HL-60 (cell line): ENCODE results near the gene SLC44A3.

Experiments
- GABPA ChIP-seq: IDR thresholded peaks from 2 replicates; pipeline ENCODE4 v1.6.1; 2012; ENCODE audit warnings: low read depth
- POLR2AphosphoS5 ChIP-seq: IDR thresholded peaks from 2 replicates; pipeline ENCODE4 v1.6.1; 2012; ENCODE audit warnings: low read depth
- SPI1 ChIP-seq: IDR thresholded peaks from 2 replicates; pipeline ENCODE4 v1.6.1; 2012; ENCODE audit warnings: low read depth, mild to moderate bottlenecking, borderline replicate concordance
- TF ChIP-seq, protein P1 (sequence below): IDR thresholded peaks from 2 replicates; pipeline ENCODE4 v1.6.1; 2012; ENCODE audit warnings: low read depth; ENCODE audit not compliant: insufficient replicate concordance
- TF ChIP-seq, protein P2 (sequence below): IDR thresholded peaks from one replicate; pipeline ENCODE4 v1.5.1; 2011; ENCODE audit warnings: low read length, control low read depth, inconsistent platforms; ENCODE audit not compliant: insufficient read depth

DNA sequence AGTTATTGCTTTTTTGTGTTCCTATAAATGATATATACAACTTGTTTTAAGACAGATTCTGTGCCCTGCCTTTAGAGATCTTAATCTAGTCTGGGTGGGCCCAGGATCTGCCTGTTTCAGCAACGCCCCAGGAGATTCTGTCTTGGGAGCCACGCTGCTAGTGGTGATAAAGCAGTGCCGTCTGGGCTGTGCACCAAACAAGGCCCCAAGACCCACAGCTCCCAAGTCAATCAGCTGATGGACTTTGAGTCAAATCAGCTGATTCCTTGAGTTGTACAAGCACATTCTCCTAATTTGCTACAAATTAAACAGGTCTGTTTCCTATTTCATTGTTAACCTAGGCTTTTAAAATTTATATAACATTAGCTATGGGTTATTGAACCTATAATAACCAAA, 15.7 kb upstream of the SLC44A3 start:
- TF ChIP-seq, protein P1, sequence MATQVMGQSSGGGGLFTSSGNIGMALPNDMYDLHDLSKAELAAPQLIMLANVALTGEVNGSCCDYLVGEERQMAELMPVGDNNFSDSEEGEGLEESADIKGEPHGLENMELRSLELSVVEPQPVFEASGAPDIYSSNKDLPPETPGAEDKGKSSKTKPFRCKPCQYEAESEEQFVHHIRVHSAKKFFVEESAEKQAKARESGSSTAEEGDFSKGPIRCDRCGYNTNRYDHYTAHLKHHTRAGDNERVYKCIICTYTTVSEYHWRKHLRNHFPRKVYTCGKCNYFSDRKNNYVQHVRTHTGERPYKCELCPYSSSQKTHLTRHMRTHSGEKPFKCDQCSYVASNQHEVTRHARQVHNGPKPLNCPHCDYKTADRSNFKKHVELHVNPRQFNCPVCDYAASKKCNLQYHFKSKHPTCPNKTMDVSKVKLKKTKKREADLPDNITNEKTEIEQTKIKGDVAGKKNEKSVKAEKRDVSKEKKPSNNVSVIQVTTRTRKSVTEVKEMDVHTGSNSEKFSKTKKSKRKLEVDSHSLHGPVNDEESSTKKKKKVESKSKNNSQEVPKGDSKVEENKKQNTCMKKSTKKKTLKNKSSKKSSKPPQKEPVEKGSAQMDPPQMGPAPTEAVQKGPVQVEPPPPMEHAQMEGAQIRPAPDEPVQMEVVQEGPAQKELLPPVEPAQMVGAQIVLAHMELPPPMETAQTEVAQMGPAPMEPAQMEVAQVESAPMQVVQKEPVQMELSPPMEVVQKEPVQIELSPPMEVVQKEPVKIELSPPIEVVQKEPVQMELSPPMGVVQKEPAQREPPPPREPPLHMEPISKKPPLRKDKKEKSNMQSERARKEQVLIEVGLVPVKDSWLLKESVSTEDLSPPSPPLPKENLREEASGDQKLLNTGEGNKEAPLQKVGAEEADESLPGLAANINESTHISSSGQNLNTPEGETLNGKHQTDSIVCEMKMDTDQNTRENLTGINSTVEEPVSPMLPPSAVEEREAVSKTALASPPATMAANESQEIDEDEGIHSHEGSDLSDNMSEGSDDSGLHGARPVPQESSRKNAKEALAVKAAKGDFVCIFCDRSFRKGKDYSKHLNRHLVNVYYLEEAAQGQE, result no peak
- no peak for TF ChIP-seq POLR2AphosphoS5
- TF ChIP-seq, protein P2, sequence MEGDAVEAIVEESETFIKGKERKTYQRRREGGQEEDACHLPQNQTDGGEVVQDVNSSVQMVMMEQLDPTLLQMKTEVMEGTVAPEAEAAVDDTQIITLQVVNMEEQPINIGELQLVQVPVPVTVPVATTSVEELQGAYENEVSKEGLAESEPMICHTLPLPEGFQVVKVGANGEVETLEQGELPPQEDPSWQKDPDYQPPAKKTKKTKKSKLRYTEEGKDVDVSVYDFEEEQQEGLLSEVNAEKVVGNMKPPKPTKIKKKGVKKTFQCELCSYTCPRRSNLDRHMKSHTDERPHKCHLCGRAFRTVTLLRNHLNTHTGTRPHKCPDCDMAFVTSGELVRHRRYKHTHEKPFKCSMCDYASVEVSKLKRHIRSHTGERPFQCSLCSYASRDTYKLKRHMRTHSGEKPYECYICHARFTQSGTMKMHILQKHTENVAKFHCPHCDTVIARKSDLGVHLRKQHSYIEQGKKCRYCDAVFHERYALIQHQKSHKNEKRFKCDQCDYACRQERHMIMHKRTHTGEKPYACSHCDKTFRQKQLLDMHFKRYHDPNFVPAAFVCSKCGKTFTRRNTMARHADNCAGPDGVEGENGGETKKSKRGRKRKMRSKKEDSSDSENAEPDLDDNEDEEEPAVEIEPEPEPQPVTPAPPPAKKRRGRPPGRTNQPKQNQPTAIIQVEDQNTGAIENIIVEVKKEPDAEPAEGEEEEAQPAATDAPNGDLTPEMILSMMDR, result no peak
- no peak for TF ChIP-seq SPI1
- no peak for TF ChIP-seq GABPA
